ENCODE data around the gene VPS37C.

VPS37C gene

GRCh38 chr11:61082931-61083531, 78.2 kb downstream of the VPS37C start:
- TF ChIP-seq CTCF (IDR thresholded peaks at IDR 0.05; ENCODE audit: low read depth, low read length) = no peak
- H3K4me3 ChIP-seq (ENCODE audit: low read depth, low read length) = no peak overlapping the region

- no peak for TF ChIP-seq CTCF (IDR thresholded peaks at IDR 0.05; ENCODE audit: low read depth, low read length)
- H3K4me3 ChIP-seq (ENCODE audit: low read depth, low read length) = no peak overlapping the region
Observed at GRCh38 chr11:61082062-61082870, 79.0 kb downstream of the VPS37C start.

GRCh38 chr11:61080986-61081590, 80.1 kb downstream of the VPS37C start:
- no peak for TF ChIP-seq CTCF (IDR thresholded peaks at IDR 0.05; ENCODE audit: low read depth, low read length)
- no peak overlapping the region for H3K4me3 ChIP-seq (ENCODE audit: low read depth, low read length)

DNA sequence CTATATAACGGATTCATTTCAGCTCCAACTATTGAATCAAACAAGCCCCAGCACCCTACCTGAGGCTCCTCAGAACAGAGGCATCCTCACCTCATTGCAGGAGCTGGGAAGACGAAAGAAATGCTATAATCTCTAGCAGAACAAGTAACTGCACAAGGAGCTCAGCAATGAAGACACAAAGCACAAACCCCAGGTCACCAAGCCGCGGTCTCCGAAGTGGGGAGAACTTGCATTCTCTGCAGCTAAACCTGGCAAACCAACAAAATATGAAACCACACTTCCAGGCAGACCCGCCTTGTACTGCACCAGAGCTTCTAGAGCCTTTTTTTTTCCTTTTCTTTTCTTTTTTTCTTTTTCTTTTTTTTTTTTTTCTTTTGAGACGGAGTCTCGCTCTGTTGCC, 80.7 kb downstream of the VPS37C start:
- no peak overlapping the region for H3K4me3 ChIP-seq (ENCODE audit: low read depth, low read length)
- TF ChIP-seq CTCF (IDR thresholded peaks at IDR 0.05; ENCODE audit: low read depth, low read length) = no peak

Data from WI38 (cell line).